Measurements from ENCODE around the gene WDR64.

WDR64 gene

DNA sequence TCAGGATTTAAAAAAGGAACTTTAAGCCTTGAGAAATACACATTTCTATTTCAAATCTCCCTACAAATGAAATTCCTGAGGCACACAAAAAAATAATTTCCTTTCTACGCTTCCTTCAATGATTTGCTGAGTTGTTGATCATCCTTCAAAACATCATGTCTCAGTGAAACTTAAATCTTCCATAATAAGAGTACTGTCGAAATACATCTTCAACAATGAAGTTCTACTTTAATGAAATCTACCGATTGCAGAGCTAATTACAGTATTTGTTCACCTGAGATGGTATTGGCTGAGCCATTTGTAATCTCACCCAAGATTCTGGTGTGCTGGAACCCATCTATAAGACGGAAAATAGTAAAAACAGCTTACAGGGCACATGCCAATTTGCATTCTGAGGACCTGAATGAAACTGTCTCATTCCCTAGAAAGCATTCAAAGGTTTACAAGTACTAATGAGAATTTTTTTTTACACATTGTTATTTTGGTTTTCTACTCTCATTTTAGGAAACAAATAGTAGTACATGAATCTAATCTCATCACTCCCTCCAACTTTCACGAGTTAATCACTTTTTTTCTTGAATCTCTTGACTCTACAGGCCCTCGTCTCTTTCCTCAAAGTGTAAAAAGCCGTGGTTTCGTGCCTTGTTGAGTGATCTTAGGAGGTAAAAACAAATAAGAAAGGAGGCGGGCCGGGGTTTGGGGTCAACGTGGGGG is 13.0 kb upstream of the WDR64 start:
- Mint-ChIP-seq H3K27me3 (no peaks in the 10 kb centered on the region), H3K27ac (peak overlapping the region; percentile 89), H3K4me3 (peak overlapping the region; percentile 88), H3K9me3 (peaks cover 9% of the 10 kb centered on the region), H3K36me3 (ENCODE audit: low read depth) (peaks cover 47% of the 10 kb centered on the region), H3K4me1 (ENCODE audit: low read depth) (peaks cover 59% of the 10 kb centered on the region)
- no peak for DNase-seq

DNA sequence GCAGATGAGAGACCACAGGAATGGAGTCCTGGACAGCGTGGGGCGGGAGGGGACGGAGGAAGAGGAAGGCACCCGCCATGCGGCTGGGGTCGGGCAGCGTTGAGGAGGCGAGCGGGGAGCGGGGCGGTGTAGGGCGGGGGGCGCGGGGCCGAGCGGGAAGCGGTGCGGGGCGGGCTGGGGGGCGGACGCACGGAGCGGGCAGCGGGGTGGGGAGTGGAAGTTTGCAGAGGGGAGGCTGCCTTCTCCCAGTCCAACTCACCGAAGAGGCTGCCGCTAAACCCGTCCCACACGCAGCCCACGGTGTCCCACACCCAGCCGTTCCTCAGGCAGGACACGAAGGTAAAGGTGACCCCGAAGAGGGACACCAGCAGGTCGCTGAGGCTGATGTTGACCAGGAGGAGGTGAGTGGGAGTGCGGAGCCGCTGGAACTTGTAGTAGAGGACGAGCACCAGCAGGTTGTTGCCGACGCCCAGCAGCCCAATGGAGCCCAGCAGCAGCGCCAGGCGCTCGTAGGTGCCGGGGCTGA is 12.4 kb upstream of the WDR64 start:
- H3K36me3 Mint-ChIP-seq (ENCODE audit: low read depth): peaks cover 41% of the 10 kb centered on the region
- peak overlapping the region; percentile 88 for H3K4me3 Mint-ChIP-seq
- peak overlapping the region; percentile 89 for H3K27ac Mint-ChIP-seq
- peak; percentile 78 for DNase-seq
- H3K27me3 Mint-ChIP-seq: no peaks in the 10 kb centered on the region
- H3K9me3 Mint-ChIP-seq: peaks cover 9% of the 10 kb centered on the region
- H3K4me1 Mint-ChIP-seq (ENCODE audit: low read depth): peaks cover 55% of the 10 kb centered on the region

DNA sequence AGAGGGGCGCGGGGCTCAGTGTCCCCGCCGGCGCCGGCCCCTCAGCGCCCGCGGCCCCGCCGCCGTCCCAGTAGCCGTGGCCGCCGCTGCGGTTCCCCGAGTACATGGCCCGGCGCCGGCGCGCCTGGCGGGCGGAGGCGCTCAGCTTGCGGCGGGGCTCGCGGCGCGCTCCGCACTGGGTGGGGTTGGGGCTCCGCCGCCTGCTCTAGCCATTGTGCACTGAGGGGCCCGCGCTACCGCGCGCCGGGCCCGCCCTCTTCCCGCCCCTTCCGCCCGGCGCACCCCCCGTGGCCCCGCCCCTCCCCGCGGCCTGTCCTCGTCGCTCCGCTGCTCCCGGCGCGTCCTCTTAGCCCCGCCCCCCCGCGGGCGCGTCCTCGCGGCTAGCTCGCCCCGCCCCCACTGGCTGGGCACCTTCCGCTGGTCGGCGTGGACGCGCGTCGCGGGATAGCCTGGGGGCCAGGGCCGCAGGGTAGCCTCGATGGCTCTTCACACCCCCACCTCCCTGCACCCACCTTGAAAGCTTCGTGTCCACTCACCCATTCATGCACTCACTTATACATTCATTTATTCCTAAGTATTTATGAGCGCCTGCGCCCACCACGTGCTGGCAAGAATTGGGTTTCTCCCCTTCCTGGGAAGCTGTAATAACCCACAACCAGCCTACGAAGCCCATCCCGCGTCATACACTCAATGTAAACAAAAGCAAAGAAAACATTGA is 11.8 kb upstream of the WDR64 start, which contains the start of the genes CHML and OPN3:
TSS of gene CHML (minus strand) at position 221 of the 718 bp plus-strand sequence. CDS start 4,603 bp downstream, outside the sequence.
TSS of gene OPN3 (minus strand) at position 221 of the 718 bp plus-strand sequence. CDS start at position 106, 115 bp downstream.
- peaks cover 9% of the 10 kb centered on the region for H3K9me3 Mint-ChIP-seq
- H3K36me3 Mint-ChIP-seq (ENCODE audit: low read depth): peaks cover 35% of the 10 kb centered on the region
- peak within 1 kb of the TSS; percentile 88 for H3K4me3 Mint-ChIP-seq
- peaks cover 50% of the 10 kb centered on the region for H3K4me1 Mint-ChIP-seq (ENCODE audit: low read depth)
- peak within 1 kb of the TSS; percentile 89 for H3K27ac Mint-ChIP-seq
- H3K27me3 Mint-ChIP-seq: no peaks in the 10 kb centered on the region
- DNase-seq: peak; percentile 96

DNA sequence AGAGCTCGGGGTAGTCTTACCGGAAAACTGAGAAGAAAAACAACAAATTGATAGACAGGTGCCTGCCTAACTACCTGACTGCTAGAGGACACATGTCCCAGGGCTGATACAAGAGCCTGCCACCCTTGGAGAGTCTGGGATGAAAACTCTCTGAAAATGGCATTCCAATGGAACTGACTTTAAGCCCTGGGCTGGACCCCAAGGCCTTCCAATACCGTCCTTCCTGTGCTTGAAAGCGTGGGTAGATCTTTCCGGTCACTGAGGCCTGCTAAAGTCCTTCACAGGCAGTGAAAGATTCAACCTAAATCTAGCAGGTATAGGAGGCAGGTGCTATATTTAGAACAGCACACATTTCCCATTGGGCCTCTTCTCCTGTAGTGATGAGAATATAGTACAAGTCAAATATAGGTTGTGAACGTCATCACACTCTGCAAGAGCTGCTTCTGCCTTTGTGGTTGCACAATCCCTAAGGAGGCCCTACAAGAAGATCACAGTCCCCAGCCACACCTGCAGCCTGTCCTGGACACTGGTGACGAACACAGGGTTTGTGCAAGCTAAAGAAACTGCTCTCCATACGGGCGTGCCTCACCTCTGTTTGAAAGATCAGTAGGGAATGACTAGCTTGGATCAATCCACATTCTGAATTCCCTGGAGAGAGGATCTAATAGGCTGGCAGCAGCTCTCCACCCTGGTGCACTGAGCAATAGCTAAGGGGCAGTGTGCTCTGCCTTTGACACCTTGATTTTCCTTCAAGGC is 11.0 kb upstream of the WDR64 start:
- Mint-ChIP-seq H3K27me3 (no peaks in the 10 kb centered on the region), H3K4me1 (ENCODE audit: low read depth) (peaks cover 42% of the 10 kb centered on the region), H3K9me3 (peaks cover 9% of the 10 kb centered on the region), H3K36me3 (ENCODE audit: low read depth) (peaks cover 28% of the 10 kb centered on the region), H3K27ac (peak overlapping the region; percentile 79), H3K4me3 (peak overlapping the region; percentile 46)
- peak; percentile 31 for DNase-seq

DNA sequence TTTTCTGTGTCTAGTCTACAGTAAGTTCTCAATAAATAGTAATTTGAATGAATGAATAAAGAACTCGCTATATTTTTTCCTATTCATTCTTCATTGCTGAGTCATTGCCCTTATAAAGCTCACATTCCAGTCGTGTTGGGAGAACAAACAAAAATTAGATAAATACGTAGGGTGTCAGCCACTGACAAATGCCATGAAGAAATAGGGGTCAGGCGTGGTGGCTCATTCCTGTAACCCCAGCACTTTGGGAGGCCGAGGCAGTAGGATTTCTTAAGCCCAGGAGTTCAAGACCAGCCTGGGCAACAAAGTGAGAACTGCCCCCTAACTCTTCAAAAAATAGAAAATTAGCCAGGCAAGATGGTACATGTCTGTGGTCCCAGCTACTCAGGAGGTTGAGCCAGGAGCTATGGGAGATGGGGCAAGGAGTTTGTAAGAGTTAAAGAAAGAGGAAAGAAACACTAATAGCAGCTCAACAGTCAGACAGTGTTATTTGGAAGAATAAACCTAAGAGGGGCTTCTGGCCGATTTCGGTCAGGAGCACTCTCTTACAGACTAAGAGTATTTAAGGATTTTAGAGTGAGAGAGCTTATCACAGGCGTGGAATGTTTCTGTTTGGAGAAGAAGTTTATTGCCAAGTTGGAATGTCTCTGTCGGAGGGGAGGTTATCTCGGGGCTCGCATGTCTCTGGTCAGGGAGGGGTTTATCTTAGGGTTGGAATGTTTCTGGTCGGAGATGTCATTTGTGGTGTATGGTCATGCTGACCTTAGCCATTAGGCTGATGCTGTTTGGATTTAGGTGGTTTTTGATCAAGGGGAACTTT is 10.1 kb upstream of the WDR64 start:
- Mint-ChIP-seq H3K27me3 (no peaks in the 10 kb centered on the region), H3K4me3 (no peak overlapping the region), H3K4me1 (ENCODE audit: low read depth) (peaks cover 36% of the 10 kb centered on the region), H3K36me3 (ENCODE audit: low read depth) (peaks cover 21% of the 10 kb centered on the region), H3K9me3 (peaks cover 9% of the 10 kb centered on the region), H3K27ac (no peak overlapping the region)
- DNase-seq: no peak

DNA sequence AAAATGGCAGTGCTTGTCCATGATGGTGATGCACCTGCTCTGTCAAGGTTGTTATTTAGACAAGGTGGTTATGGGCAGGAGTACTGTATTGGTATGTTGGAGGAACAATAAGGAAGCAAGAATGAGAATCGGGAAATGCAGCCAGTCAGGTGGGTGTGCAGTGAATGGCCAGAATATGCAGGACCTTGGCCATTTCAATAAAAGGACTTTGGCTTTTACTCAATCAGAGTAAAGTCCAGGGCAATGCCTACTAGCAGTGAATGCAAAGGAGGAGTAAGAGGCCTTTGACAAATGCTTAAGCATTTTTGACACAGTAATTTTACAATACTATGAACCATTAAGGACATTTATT is 9.5 kb upstream of the WDR64 start:
- H3K4me3 Mint-ChIP-seq: no peak overlapping the region
- no peak overlapping the region for H3K27ac Mint-ChIP-seq

DNA sequence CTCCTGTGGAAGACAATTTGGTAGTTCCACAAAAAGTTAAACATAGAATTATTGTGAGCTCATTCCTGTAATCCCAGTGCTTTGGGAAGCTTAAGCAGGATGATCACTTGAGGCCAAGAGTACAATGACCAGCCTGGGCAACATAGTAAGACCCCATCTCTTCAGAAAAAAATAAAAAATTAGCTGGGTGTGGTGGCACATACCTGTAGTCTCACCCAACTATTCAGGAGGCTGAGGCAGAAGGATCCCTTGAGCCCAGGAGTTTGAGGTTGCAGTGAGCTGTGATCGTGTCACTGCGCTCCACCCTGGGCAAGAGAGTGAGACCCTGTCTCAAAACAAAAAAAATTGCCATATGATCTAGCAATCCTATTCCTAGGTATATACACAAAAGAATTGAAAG is 7.8 kb upstream of the WDR64 start:
- no peak overlapping the region for H3K27ac Mint-ChIP-seq
- no peak overlapping the region for H3K4me3 Mint-ChIP-seq
- no peak for DNase-seq
- H3K27me3 Mint-ChIP-seq: no peaks in the 10 kb centered on the region
- H3K4me1 Mint-ChIP-seq (ENCODE audit: low read depth): peaks cover 15% of the 10 kb centered on the region
- H3K9me3 Mint-ChIP-seq: peaks cover 9% of the 10 kb centered on the region
- peaks cover 2% of the 10 kb centered on the region for H3K36me3 Mint-ChIP-seq (ENCODE audit: low read depth)

More for the DNA sequence above, 9.5 kb upstream of the WDR64 start:
- Mint-ChIP-seq H3K27me3 (no peaks in the 10 kb centered on the region), H3K9me3 (peaks cover 9% of the 10 kb centered on the region), H3K4me1 (ENCODE audit: low read depth) (peaks cover 30% of the 10 kb centered on the region), H3K36me3 (ENCODE audit: low read depth) (peaks cover 15% of the 10 kb centered on the region)
- no peak for DNase-seq

DNA sequence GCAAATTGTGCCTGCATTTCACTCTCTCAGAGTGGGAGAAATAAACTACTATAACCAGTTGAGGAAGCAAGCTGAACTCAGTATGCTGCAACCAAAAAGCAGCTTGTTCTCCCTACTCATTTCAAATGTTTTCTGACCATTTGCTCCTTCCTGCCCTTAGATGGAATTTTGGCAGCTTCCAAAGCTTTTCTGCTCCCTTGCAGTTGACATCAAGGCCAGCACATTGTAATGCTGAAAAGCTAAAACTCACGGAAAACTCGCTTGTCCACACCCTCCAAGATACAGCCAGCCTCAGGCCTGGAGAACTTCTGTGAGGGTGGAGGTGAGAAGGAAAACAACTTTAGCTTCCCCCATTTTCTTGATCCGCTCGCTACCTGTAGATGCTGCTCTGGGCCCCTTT is 6.9 kb upstream of the WDR64 start:
- H3K27me3 Mint-ChIP-seq: no peaks in the 10 kb centered on the region
- H3K9me3 Mint-ChIP-seq: peaks cover 9% of the 10 kb centered on the region
- no peak overlapping the region for H3K27ac Mint-ChIP-seq
- no peaks in the 10 kb centered on the region for H3K36me3 Mint-ChIP-seq (ENCODE audit: low read depth)
- no peak overlapping the region for H3K4me3 Mint-ChIP-seq
- peaks cover 14% of the 10 kb centered on the region for H3K4me1 Mint-ChIP-seq (ENCODE audit: low read depth)
- DNase-seq: no peak

DNA sequence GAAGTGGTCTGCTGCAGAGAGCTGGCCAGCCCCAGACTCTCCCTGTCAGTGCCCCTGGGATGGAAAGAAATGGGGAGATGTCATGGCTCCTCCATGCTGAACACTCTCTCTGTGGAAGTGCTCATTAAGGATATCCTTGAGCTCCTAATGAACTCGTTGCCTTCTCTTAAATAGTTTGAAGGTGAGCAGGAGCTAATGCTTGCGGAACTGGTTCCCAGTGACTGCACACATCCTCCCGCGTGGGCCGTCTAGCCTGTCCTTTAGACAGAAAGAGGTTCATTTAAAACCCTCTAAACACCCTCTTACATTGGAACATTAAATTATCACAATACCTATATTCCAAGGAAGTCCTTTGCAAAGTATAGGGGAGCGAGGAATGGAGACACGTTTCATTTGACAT is 5.9 kb upstream of the WDR64 start:
- no peak overlapping the region for H3K27ac Mint-ChIP-seq
- peaks cover 5% of the 10 kb centered on the region for H3K4me1 Mint-ChIP-seq (ENCODE audit: low read depth)
- H3K9me3 Mint-ChIP-seq: peaks cover 9% of the 10 kb centered on the region
- DNase-seq: no peak
- H3K27me3 Mint-ChIP-seq: no peaks in the 10 kb centered on the region
- no peak overlapping the region for H3K4me3 Mint-ChIP-seq
- no peaks in the 10 kb centered on the region for H3K36me3 Mint-ChIP-seq (ENCODE audit: low read depth)

DNA sequence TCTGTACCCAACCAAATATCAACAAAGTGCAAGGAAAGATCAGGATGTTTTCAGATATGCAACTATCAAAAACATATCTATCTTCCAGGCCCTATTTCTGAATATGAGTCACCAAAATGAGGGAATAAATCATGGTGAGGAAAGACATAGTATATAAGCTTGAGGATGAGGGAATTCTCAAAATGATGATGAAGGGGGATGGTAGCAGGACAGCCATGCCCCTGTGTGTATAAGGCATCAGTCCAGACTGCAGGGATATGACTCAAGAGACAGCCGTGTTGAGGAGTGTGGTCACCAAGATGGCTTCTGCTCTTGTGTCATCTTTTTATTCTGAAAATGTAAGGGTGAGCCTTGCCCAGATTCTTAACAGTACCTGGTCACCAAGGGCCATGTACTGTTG is 4.4 kb upstream of the WDR64 start:
- DNase-seq: no peak
- H3K9me3 Mint-ChIP-seq: peaks cover 1% of the 10 kb centered on the region
- H3K27me3 Mint-ChIP-seq: no peaks in the 10 kb centered on the region
- H3K4me1 Mint-ChIP-seq (ENCODE audit: low read depth): peaks cover 5% of the 10 kb centered on the region
- no peak overlapping the region for H3K27ac Mint-ChIP-seq
- no peak overlapping the region for H3K4me3 Mint-ChIP-seq
- no peaks in the 10 kb centered on the region for H3K36me3 Mint-ChIP-seq (ENCODE audit: low read depth)

DNA sequence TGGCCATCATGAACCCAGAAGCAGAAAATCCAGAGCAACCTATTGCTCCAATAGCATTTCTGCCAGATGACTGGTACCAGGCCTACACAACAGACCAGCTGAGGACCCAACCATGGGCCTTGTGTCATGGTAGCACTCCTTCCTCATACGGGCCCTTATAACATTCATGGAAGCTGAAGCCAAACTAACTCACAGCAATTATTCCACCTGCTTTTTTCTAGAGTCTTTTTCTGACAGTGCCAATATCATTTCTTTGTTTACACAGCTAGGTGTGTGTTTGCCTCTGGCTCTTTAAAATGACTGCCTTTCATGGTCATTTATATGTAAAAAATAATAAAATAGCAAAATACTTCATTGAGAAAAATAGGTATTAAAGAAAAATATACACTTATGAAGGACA is 3.9 kb upstream of the WDR64 start:
- no peaks in the 10 kb centered on the region for H3K36me3 Mint-ChIP-seq (ENCODE audit: low read depth)
- H3K4me3 Mint-ChIP-seq: no peak overlapping the region
- H3K9me3 Mint-ChIP-seq: no peaks in the 10 kb centered on the region
- no peak overlapping the region for H3K27ac Mint-ChIP-seq
- H3K27me3 Mint-ChIP-seq: no peaks in the 10 kb centered on the region
- DNase-seq: no peak
- peaks cover 5% of the 10 kb centered on the region for H3K4me1 Mint-ChIP-seq (ENCODE audit: low read depth)

DNA sequence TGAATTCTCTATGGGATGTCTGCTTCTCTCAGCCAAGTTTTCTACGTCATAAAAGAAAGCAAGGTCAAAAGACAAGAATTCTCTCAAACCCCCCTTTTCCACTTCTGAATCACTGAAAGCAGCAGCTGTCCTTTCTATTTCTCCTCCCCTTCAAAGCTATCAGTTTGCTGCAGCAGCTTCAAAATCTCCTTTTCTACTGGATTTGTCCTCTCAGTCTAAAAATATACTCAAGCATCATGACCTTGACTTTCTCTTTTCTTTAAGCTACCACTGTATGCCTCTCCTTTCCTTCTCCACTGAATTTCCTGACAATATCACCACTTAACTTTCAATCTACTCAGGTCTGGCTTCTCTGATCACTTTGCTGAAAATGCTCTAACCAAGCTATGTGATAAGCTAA is 1.9 kb downstream of the WDR64 start:
- Mint-ChIP-seq H3K27me3 (no peaks in the 10 kb centered on the region), H3K27ac (no peak overlapping the region), H3K4me3 (no peak overlapping the region), H3K9me3 (no peaks in the 10 kb centered on the region), H3K4me1 (ENCODE audit: low read depth) (peaks cover 1% of the 10 kb centered on the region), H3K36me3 (ENCODE audit: low read depth) (no peaks in the 10 kb centered on the region)
- no peak for DNase-seq

DNA sequence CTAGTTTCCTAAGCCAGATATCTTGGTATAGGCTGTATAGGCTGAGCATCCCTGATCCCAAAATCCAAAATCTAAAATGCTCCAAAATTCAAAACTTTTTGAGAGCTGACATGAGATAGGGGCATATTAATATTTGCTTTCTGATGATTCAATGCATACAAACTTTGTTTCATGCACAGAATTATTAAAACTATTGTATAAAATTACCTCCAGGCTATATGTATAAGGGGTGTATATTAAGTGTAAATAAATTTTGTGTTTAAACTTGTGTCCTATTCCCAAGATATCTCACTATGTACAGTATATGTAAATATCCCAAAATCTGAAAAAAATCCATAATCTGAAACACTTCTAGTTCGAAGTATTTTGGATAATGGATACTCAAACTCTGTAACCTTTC is 2.6 kb downstream of the WDR64 start:
- no peak for DNase-seq
- no peak overlapping the region for H3K4me3 Mint-ChIP-seq
- peaks cover 3% of the 10 kb centered on the region for H3K27me3 Mint-ChIP-seq
- H3K36me3 Mint-ChIP-seq (ENCODE audit: low read depth): no peaks in the 10 kb centered on the region
- H3K4me1 Mint-ChIP-seq (ENCODE audit: low read depth): peaks cover 1% of the 10 kb centered on the region
- no peaks in the 10 kb centered on the region for H3K9me3 Mint-ChIP-seq
- H3K27ac Mint-ChIP-seq: no peak overlapping the region

All from activated T-cell treated with anti-CD3 and anti-CD28 coated beads, Interleukin-2, amount 50 U/mL, for 24 hours (primary cell).